Mesenchymal stem cell (in vitro differentiated cells and primary cell): ENCODE data around the gene SPATA22.

Source experiments
- DNase-seq: peaks from one replicate; pipeline ENCODE4 v3.0.0-alpha.2; 2013
- H2AFZ ChIP-seq: one replicate; pipeline ENCODE4 v1.6.1; 2013; ENCODE audit warnings: low read depth, mild to moderate bottlenecking, control low read depth, inconsistent platforms, low read length, moderate library complexity
- H2AK5ac ChIP-seq: 2 replicates; pipeline ENCODE4 v1.6.1; 2013; ENCODE audit warnings: low read length, moderate library complexity, mild to moderate bottlenecking, inconsistent platforms; ENCODE audit not compliant: severe bottlenecking
- H2BK120ac ChIP-seq: one replicate; pipeline ENCODE4 v1.6.1; 2013; ENCODE audit warnings: low read depth, mild to moderate bottlenecking, inconsistent platforms, low read length, moderate library complexity
- H2BK12ac ChIP-seq, 2 experiments: one replicate each; pipeline ENCODE4 v1.6.1; 2013; ENCODE audit warnings: inconsistent platforms in 2 of 2, low read length in 2 of 2, mild to moderate bottlenecking in 2 of 2, moderate library complexity in 2 of 2, control low read depth in 1 of 2
- H2BK15ac ChIP-seq: one replicate; pipeline ENCODE4 v1.6.1; 2013; ENCODE audit warnings: mild to moderate bottlenecking, low read depth, inconsistent platforms; ENCODE audit not compliant: poor library complexity, severe bottlenecking
- H2BK5ac ChIP-seq: 2 replicates; pipeline ENCODE4 v1.6.1; 2013; ENCODE audit warnings: low read depth, mild to moderate bottlenecking, low read length, control low read depth, inconsistent platforms; ENCODE audit not compliant: poor library complexity, severe bottlenecking
- H3K14ac ChIP-seq, 2 experiments: one replicate each; pipeline ENCODE4 v1.6.1; 2013; ENCODE audit warnings: inconsistent platforms in 2 of 2, low read length in 2 of 2, control low read depth in 1 of 2, mild to moderate bottlenecking in 1 of 2, moderate library complexity in 1 of 2
- H3K18ac ChIP-seq, 2 experiments: one replicate each; pipeline ENCODE4 v1.6.1; 2013; ENCODE audit warnings: inconsistent platforms in 2 of 2, low read length in 2 of 2, control low read depth in 1 of 2, low read depth in 1 of 2, mild to moderate bottlenecking in 1 of 2
- H3K23ac ChIP-seq, 2 experiments: one replicate each; pipeline ENCODE4 v1.6.1; 2013; ENCODE audit warnings: inconsistent platforms in 2 of 2, low read length in 2 of 2, mild to moderate bottlenecking in 2 of 2, moderate library complexity in 2 of 2, control low read depth in 1 of 2
- H3K27ac ChIP-seq: 2 replicates; pipeline ENCODE4 v1.5.1; 2013; ENCODE audit warnings: mild to moderate bottlenecking, moderate library complexity, low read length, control low read depth, inconsistent platforms; ENCODE audit not compliant: poor library complexity, severe bottlenecking
- H3K27me3 ChIP-seq, 2 experiments: 2 replicates each; pipeline versions ENCODE4 v1.6.1 to v1.7.0; 2013; ENCODE audit warnings: low read length in 2 of 2, mild to moderate bottlenecking in 2 of 2, moderate library complexity in 2 of 2, control low read depth in 1 of 2, inconsistent platforms in 1 of 2; ENCODE audit not compliant: control insufficient read depth in 1 of 2, insufficient read depth in 1 of 2
- H3K36me3 ChIP-seq, 2 experiments: 2 replicates each; pipeline versions ENCODE4 v1.6.1 to v1.7.0; 2013; ENCODE audit warnings: low read length in 2 of 2, control low read depth in 1 of 2, inconsistent platforms in 1 of 2, low read depth in 1 of 2, mild to moderate bottlenecking in 1 of 2; ENCODE audit not compliant: insufficient read depth in 2 of 2, control insufficient read depth in 1 of 2
- H3K4ac ChIP-seq, 2 experiments: one replicate each; pipeline ENCODE4 v1.6.1; 2013; ENCODE audit warnings: inconsistent platforms in 2 of 2, low read length in 2 of 2, mild to moderate bottlenecking in 2 of 2, moderate library complexity in 2 of 2, control low read depth in 1 of 2, low read depth in 1 of 2
- H3K4me1 ChIP-seq: 2 replicates; pipeline ENCODE4 v1.6.1; 2013; ENCODE audit warnings: low read depth, low read length, control low read depth; ENCODE audit not compliant: control insufficient read depth, insufficient read depth
- H3K4me2 ChIP-seq: 2 replicates; pipeline ENCODE4 v1.6.1; 2013; ENCODE audit warnings: low read length, mild to moderate bottlenecking, inconsistent platforms; ENCODE audit not compliant: poor library complexity, severe bottlenecking
- H3K4me3 ChIP-seq, 2 experiments: 2 replicates each; pipeline versions ENCODE4 v1.5.1 to v1.7.0; 2013; ENCODE audit warnings: low read length in 2 of 2, mild to moderate bottlenecking in 2 of 2, control low read depth in 1 of 2, low read depth in 1 of 2; ENCODE audit not compliant: insufficient read depth in 1 of 2
- H3K79me1 ChIP-seq: replicated peaks from 2 replicates; pipeline ENCODE4 v1.6.1; 2013; ENCODE audit warnings: mild to moderate bottlenecking, control low read depth, low read length, inconsistent platforms; ENCODE audit not compliant: poor library complexity, severe bottlenecking
- H3K9ac ChIP-seq: 2 replicates; pipeline ENCODE4 v1.7.0; 2013; ENCODE audit warnings: mild to moderate bottlenecking, low read length, moderate library complexity
- H3K9me3 ChIP-seq: 2 replicates; pipeline ENCODE4 v1.7.0; 2013; ENCODE audit warnings: mild to moderate bottlenecking, low read length; ENCODE audit not compliant: control insufficient read depth
- H4K8ac ChIP-seq: one replicate; pipeline ENCODE4 v1.6.1; 2013; ENCODE audit warnings: inconsistent platforms, mild to moderate bottlenecking, low read length, moderate library complexity
- H4K91ac ChIP-seq: one replicate; pipeline ENCODE4 v1.6.1; 2013; ENCODE audit warnings: mild to moderate bottlenecking, low read length, inconsistent platforms
- WGBS: methylation state at CpG from one replicate; pipeline ENCODE4 v1.1.7; 2013; ENCODE audit warnings: mixed read lengths; 5-methylcytosine and 5-hydroxymethylcytosine counted together

The SPATA22 gene

GRCh38 chr17:3485481-3486068 lies 14.0 kb upstream of the SPATA22 start:
- H3K14ac ChIP-seq, result no peak overlapping the region
- H3K4me3 ChIP-seq, result no peak overlapping the region
- H3K27ac ChIP-seq, result no peak overlapping the region
- no peaks in the 10 kb centered on the region for H3K4me1 ChIP-seq
- H2AK5ac ChIP-seq, result no peak overlapping the region
- H4K8ac ChIP-seq, result no peak overlapping the region
- no peak overlapping the region for H2BK12ac ChIP-seq
- H2BK5ac ChIP-seq, result no peak overlapping the region
- H2BK15ac ChIP-seq, result no peak overlapping the region
- no peak for DNase-seq
- H2BK120ac ChIP-seq, result no peak overlapping the region
- peaks cover 0 to 9% of the 10 kb centered on the region in 2 experiments for H3K36me3 ChIP-seq
- H3K4ac ChIP-seq, result no peak overlapping the region
- no peak overlapping the region for H3K23ac ChIP-seq
- H4K91ac ChIP-seq, result no peak overlapping the region
- peaks cover 0 to 3% of the 10 kb centered on the region in 2 experiments for H3K27me3 ChIP-seq
- H3K9me3 ChIP-seq, result no peaks in the 10 kb centered on the region
- H2AFZ ChIP-seq, result no peak overlapping the region
- no peak overlapping the region for H3K4me2 ChIP-seq
- H3K18ac ChIP-seq, result no peak overlapping the region
- H3K79me1 ChIP-seq, result no peaks in the 10 kb centered on the region
- WGBS, result 88% methylated on average over 8 of the region's 8 CpGs
- no peak overlapping the region for H3K9ac ChIP-seq

GRCh38 chr17:3482852-3483251 lies 11.2 kb upstream of the SPATA22 start:
- Histone ChIP-seq H3K4me1 (no peaks in the 10 kb centered on the region), H2BK12ac (no peak overlapping the region), H3K23ac (no peak overlapping the region), H2AK5ac (no peak overlapping the region), H3K9me3 (no peaks in the 10 kb centered on the region), H3K9ac (no peak overlapping the region), H4K91ac (no peak overlapping the region), H2BK5ac (no peak overlapping the region), H3K4ac (no peak overlapping the region), H3K27me3 (peaks cover 0 to 3% of the 10 kb centered on the region in 2 experiments), H2AFZ (no peak overlapping the region), H3K14ac (no peak overlapping the region), H3K4me3 (no peak overlapping the region), H3K4me2 (no peak overlapping the region), H4K8ac (no peak overlapping the region), H2BK15ac (no peak overlapping the region), H3K18ac (no peak overlapping the region), H3K36me3 (no peaks in the 10 kb centered on the region), H2BK120ac (no peak overlapping the region), H3K79me1 (no peaks in the 10 kb centered on the region), H3K27ac (no peak overlapping the region)
- WGBS, result no CpG with 5 or more reads among the region's 3 CpGs
- no peak for DNase-seq

- H3K27me3 ChIP-seq, result peaks cover 0 to 3% of the 10 kb centered on the region in 2 experiments
- no peak overlapping the region for H3K9ac ChIP-seq
- H3K4me3 ChIP-seq, result no peak overlapping the region
- no peak overlapping the region for H3K14ac ChIP-seq
- H3K4me1 ChIP-seq, result no peaks in the 10 kb centered on the region
- H2BK12ac ChIP-seq, result no peak overlapping the region
- no peak overlapping the region for H3K4me2 ChIP-seq
- no peak for DNase-seq
- 86% methylated on average over 3 of the region's 3 CpGs for WGBS
- no peaks in the 10 kb centered on the region for H3K79me1 ChIP-seq
- no peak overlapping the region for H2AFZ ChIP-seq
- H3K36me3 ChIP-seq, result no peaks in the 10 kb centered on the region
- no peak overlapping the region for H3K27ac ChIP-seq
- no peak overlapping the region for H3K23ac ChIP-seq
- no peak overlapping the region for H4K91ac ChIP-seq
- H2AK5ac ChIP-seq, result no peak overlapping the region
- no peaks in the 10 kb centered on the region for H3K9me3 ChIP-seq
- no peak overlapping the region for H2BK5ac ChIP-seq
- no peak overlapping the region for H4K8ac ChIP-seq
- no peak overlapping the region for H3K4ac ChIP-seq
- H2BK120ac ChIP-seq, result no peak overlapping the region
- no peak overlapping the region for H3K18ac ChIP-seq
- no peak overlapping the region for H2BK15ac ChIP-seq
These were observed 8.4 kb upstream of the SPATA22 start for GRCh38 chr17:3479988-3480387.

- H2BK12ac ChIP-seq, result no peak within 1 kb of the TSS
- no peak within 1 kb of the TSS for H3K23ac ChIP-seq
- H3K4me2 ChIP-seq, result no peak within 1 kb of the TSS
- no peaks in the 10 kb centered on the region for H3K4me1 ChIP-seq
- no peak within 1 kb of the TSS for H2BK5ac ChIP-seq
- H2BK15ac ChIP-seq, result no peak within 1 kb of the TSS
- H4K8ac ChIP-seq, result no peak within 1 kb of the TSS
- no peaks in the 10 kb centered on the region for H3K27me3 ChIP-seq
- no peak within 1 kb of the TSS for H3K27ac ChIP-seq
- no peak within 1 kb of the TSS for H3K18ac ChIP-seq
- peak within 1 kb of the TSS in 1 of 2 experiments; percentile 85 for H3K4me3 ChIP-seq
- no peaks in the 10 kb centered on the region for H3K9me3 ChIP-seq
- no peak within 1 kb of the TSS for H4K91ac ChIP-seq
- no peak within 1 kb of the TSS for H2AFZ ChIP-seq
- H3K36me3 ChIP-seq, result no peaks in the 10 kb centered on the region
- no peak for DNase-seq
- H3K9ac ChIP-seq, result peak within 1 kb of the TSS; percentile 96
- no peak within 1 kb of the TSS for H3K14ac ChIP-seq
- H3K4ac ChIP-seq, result no peak within 1 kb of the TSS
- H2AK5ac ChIP-seq, result no peak within 1 kb of the TSS
- WGBS, result 60% methylated on average over 4 of the region's 7 CpGs
- no peaks in the 10 kb centered on the region for H3K79me1 ChIP-seq
- no peak within 1 kb of the TSS for H2BK120ac ChIP-seq
These were observed 4.4 kb upstream of the SPATA22 start, which contains the start of gene ASPA for GRCh38 chr17:3475812-3476610. TSS of gene ASPA (plus strand) at chr17:3475997. CDS start at chr17:3476160, 163 bp downstream.
